ENCODE results near the gene PNCK. TPM values are rescaled to one million over a fixed set of nuclear protein-coding genes. Genes with fewer than 3 reads are reported as not detected.

The PNCK gene
- polyA plus RNA-seq, 2 of the 4 experiments (the other 2 are of a cell fraction): 0.17 to 0.25 TPM

GRCh38 chrX:153625271-153626024 is 48.2 kb downstream of the PNCK start:
- no peak for ATAC-seq
- POLR2A ChIA-PET: no interaction called here
- peaks cover 14% of the 10 kb centered on the region for H3K4me1 ChIP-seq
- CTCF ChIA-PET: interaction anchor here (0.6 to 10.1 kb wide), 7 partner anchors 9 to 36 kb away, joined by 3 to 43 read pairs (median 5); partner anchors contain the start of gene DUSP9
- no peak for DNase-seq (ENCODE audit: low read depth in 1 of 2, low spot score in 1 of 2)
- H3K27ac ChIP-seq: no peak overlapping the region
- FAIRE-seq: no peak
- H3K9me3 ChIP-seq: no peaks in the 10 kb centered on the region
- H3K4me2 ChIP-seq: no peak overlapping the region
- no peak for TF ChIP-seq HOXA7 (CRISPR knock-in tag; IDR thresholded peaks at IDR 0.05)
- no peak for TF ChIP-seq KDM5A (IDR thresholded peaks at IDR 0.05)
- TF ChIP-seq ATOH8 (CRISPR knock-in tag; IDR thresholded peaks at IDR 0.05; ENCODE audit: low read depth): no peak
- TF ChIP-seq HEYL (CRISPR knock-in tag; IDR thresholded peaks at IDR 0.05): no peak
- no peak for TF ChIP-seq HOXB5 (CRISPR knock-in tag; IDR thresholded peaks at IDR 0.05)
- no peak for TF ChIP-seq JUN (IDR thresholded peaks at IDR 0.05)
- no peak for TF ChIP-seq EP300 (IDR thresholded peaks at IDR 0.05)
- no peak for TF ChIP-seq HOXB13 (CRISPR knock-in tag; IDR thresholded peaks at IDR 0.05; ENCODE audit: low read depth)
- no peak for TF ChIP-seq ELK1 (IDR thresholded peaks at IDR 0.05; ENCODE audit: low read depth, low read length)
- no peak overlapping the region for H3K4me3 ChIP-seq
- WGBS (ENCODE audit: missing lambda C conversion rate): 90% methylated on average over 2 of the region's 21 CpGs

- FAIRE-seq: no peak
- CTCF ChIA-PET: interaction anchor here (1.2 to 10.1 kb wide), 6 partner anchors 12 to 43 kb away, joined by 3 to 43 read pairs (median 6); no protein-coding TSS in a partner anchor
- Histone ChIP-seq H3K4me1 (peaks cover 14% of the 10 kb centered on the region), H3K4me2 (no peak overlapping the region), H3K27ac (no peak overlapping the region), H3K9me3 (no peaks in the 10 kb centered on the region), H3K4me3 (no peak overlapping the region)
- TF ChIP-seq CEBPB (IDR thresholded peaks at IDR 0.05) (no peak), NR3C1 (IDR thresholded peaks at IDR 0.05) (no peak), MAX (IDR thresholded peaks at IDR 0.05) (no peak), POLR2AphosphoS2 (conservative IDR thresholded peaks at IDR 0.05; ENCODE audit: low read length) (no peak), FOSL2 (IDR thresholded peaks at IDR 0.05) (no peak), FOSL2 (CRISPR knock-in tag; IDR thresholded peaks at IDR 0.05) (no peak), EP300 (IDR thresholded peaks at IDR 0.05) (no peak), MAFK (IDR thresholded peaks at IDR 0.05; ENCODE audit: partially characterized antibody) (no peak), KDM1A (IDR thresholded peaks at IDR 0.05; ENCODE audit: low read depth) (no peak)
- POLR2A ChIA-PET: interaction anchor here (0.6 kb wide), 1 partner anchor 20 kb away, joined by 3 read pairs; no protein-coding TSS in a partner anchor
- ATAC-seq: no peak
- DNase-seq (ENCODE audit: low read depth in 1 of 2, low spot score in 1 of 2): no peak
- 83% methylated on average over 7 of the region's 15 CpGs for WGBS (ENCODE audit: missing lambda C conversion rate)
Observed at GRCh38 chrX:153624196-153625091, 49.2 kb downstream of the PNCK start.

- no peak for FAIRE-seq
- ATAC-seq: no peak
- TF ChIP-seq HOXA7 (CRISPR knock-in tag; IDR thresholded peaks at IDR 0.05) (no peak), NPAS2 (CRISPR knock-in tag; IDR thresholded peaks at IDR 0.05; ENCODE audit: borderline replicate concordance) (no peak), FOSL2 (IDR thresholded peaks at IDR 0.05) (no peak), FOSL2 (CRISPR knock-in tag; IDR thresholded peaks at IDR 0.05) (no peak), JUN (IDR thresholded peaks at IDR 0.05) (no peak), MAZ (IDR thresholded peaks at IDR 0.05; ENCODE audit: borderline replicate concordance, low read depth, low read length) (no peak), NFE2L2 (conservative IDR thresholded peaks at IDR 0.05; ENCODE audit: low read length) (no peak), HDAC2 (IDR thresholded peaks at IDR 0.05) (no peak), PBX3 (IDR thresholded peaks at IDR 0.05) (no peak), ZSCAN20 (CRISPR knock-in tag; IDR thresholded peaks at IDR 0.05) (no peak), CTCF (IDR thresholded peaks at IDR 0.05) (no peak)
- no peak for DNase-seq (ENCODE audit: low read depth in 1 of 2, low spot score in 1 of 2)
- Histone ChIP-seq H3K4me1 (peaks cover 14% of the 10 kb centered on the region), H3K9me3 (no peaks in the 10 kb centered on the region), H3K27ac (peak overlapping the region; percentile 27 to 61; a peak in 2 of 6 replicates), H3K4me2 (peak overlapping the region; percentile 61), H3K4me3 (no peak overlapping the region)
- WGBS (ENCODE audit: missing lambda C conversion rate): 55% methylated on average over 7 of the region's 16 CpGs
- ChIA-PET CTCF (interaction anchor here (0.9 to 10.1 kb wide), 5 partner anchors 13 to 84 kb away, joined by 4 to 43 read pairs (median 8); no protein-coding TSS in a partner anchor), POLR2A (no interaction called here)
Observed at GRCh38 chrX:153623310-153624029, 50.1 kb downstream of the PNCK start.

All from A549 (cell line).